ENCODE data around the gene SHE. TPM values are rescaled to one million over a fixed set of nuclear protein-coding genes. Genes with fewer than 3 reads are reported as not detected.

SHE gene
- total RNA-seq, 1 experiment from 2014 or later, result not detected

DNA sequence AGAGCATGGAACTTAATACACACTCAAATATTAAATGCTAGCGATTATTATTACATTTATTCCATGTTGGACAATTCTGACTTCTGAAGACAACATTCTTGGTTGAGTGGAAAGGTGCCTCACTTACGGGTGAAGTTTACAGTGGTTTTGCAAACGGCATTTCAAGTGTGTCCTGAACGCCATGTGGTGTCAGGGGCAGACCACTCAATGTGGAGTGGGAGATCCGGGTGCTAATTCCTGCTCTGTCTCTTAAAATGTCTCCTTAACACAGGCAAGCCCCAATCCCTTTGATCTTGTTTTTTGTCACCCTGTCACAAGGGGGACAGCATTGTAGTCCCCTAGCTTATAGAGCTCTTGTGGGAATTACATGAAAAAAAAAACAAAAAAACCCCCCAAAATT, 5.8 kb downstream of the SHE start:
- TF ChIP-seq, protein P1, sequence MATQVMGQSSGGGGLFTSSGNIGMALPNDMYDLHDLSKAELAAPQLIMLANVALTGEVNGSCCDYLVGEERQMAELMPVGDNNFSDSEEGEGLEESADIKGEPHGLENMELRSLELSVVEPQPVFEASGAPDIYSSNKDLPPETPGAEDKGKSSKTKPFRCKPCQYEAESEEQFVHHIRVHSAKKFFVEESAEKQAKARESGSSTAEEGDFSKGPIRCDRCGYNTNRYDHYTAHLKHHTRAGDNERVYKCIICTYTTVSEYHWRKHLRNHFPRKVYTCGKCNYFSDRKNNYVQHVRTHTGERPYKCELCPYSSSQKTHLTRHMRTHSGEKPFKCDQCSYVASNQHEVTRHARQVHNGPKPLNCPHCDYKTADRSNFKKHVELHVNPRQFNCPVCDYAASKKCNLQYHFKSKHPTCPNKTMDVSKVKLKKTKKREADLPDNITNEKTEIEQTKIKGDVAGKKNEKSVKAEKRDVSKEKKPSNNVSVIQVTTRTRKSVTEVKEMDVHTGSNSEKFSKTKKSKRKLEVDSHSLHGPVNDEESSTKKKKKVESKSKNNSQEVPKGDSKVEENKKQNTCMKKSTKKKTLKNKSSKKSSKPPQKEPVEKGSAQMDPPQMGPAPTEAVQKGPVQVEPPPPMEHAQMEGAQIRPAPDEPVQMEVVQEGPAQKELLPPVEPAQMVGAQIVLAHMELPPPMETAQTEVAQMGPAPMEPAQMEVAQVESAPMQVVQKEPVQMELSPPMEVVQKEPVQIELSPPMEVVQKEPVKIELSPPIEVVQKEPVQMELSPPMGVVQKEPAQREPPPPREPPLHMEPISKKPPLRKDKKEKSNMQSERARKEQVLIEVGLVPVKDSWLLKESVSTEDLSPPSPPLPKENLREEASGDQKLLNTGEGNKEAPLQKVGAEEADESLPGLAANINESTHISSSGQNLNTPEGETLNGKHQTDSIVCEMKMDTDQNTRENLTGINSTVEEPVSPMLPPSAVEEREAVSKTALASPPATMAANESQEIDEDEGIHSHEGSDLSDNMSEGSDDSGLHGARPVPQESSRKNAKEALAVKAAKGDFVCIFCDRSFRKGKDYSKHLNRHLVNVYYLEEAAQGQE (IDR thresholded peaks at IDR 0.05; ENCODE audit: low read depth), result no peak
- TF ChIP-seq EZH2 (IDR thresholded peaks at IDR 0.05), result no peak
- TF ChIP-seq, protein P2, sequence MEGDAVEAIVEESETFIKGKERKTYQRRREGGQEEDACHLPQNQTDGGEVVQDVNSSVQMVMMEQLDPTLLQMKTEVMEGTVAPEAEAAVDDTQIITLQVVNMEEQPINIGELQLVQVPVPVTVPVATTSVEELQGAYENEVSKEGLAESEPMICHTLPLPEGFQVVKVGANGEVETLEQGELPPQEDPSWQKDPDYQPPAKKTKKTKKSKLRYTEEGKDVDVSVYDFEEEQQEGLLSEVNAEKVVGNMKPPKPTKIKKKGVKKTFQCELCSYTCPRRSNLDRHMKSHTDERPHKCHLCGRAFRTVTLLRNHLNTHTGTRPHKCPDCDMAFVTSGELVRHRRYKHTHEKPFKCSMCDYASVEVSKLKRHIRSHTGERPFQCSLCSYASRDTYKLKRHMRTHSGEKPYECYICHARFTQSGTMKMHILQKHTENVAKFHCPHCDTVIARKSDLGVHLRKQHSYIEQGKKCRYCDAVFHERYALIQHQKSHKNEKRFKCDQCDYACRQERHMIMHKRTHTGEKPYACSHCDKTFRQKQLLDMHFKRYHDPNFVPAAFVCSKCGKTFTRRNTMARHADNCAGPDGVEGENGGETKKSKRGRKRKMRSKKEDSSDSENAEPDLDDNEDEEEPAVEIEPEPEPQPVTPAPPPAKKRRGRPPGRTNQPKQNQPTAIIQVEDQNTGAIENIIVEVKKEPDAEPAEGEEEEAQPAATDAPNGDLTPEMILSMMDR (IDR thresholded peaks at IDR 0.05 in 2 of 3, conservative IDR thresholded peaks at IDR 0.05 in 1 of 3; ENCODE audit: borderline replicate concordance in 1 of 3, insufficient read depth in 1 of 3, low read depth in 2 of 3, low read length in 2 of 3), result no peak
- TF ChIP-seq POLR2A (IDR thresholded peaks at IDR 0.05; ENCODE audit: borderline replicate concordance, extremely low read depth, insufficient read depth, insufficient read length), result no peak
- no peak for TF ChIP-seq EGR1 (IDR thresholded peaks at IDR 0.05; ENCODE audit: low read depth)
- no peak for TF ChIP-seq FOSL1 (IDR thresholded peaks at IDR 0.05; ENCODE audit: low read depth)
- TF ChIP-seq, protein P3, sequence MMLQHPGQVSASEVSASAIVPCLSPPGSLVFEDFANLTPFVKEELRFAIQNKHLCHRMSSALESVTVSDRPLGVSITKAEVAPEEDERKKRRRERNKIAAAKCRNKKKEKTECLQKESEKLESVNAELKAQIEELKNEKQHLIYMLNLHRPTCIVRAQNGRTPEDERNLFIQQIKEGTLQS (IDR thresholded peaks at IDR 0.05), result no peak
- TF ChIP-seq, protein P4, sequence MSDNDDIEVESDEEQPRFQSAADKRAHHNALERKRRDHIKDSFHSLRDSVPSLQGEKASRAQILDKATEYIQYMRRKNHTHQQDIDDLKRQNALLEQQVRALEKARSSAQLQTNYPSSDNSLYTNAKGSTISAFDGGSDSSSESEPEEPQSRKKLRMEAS (IDR thresholded peaks at IDR 0.05), result no peak
- no peak for TF ChIP-seq SP1 (IDR thresholded peaks at IDR 0.05; ENCODE audit: low read depth)
- TF ChIP-seq JUND (IDR thresholded peaks at IDR 0.05), result no peak
- no peak for TF ChIP-seq RAD21 (IDR thresholded peaks at IDR 0.05; ENCODE audit: low read depth)
- no peak for TF ChIP-seq ELF1 (IDR thresholded peaks at IDR 0.05; ENCODE audit: borderline replicate concordance, low read depth)
- no peak for TF ChIP-seq ZNF274 (IDR thresholded peaks at IDR 0.05; ENCODE audit: low read depth, low read length)
- TF ChIP-seq CEBPB (IDR thresholded peaks at IDR 0.05; ENCODE audit: low read depth), result no peak
- TF ChIP-seq SRF (IDR thresholded peaks at IDR 0.05; ENCODE audit: low read depth), result no peak
- no peak for TF ChIP-seq TCF7L2 (IDR thresholded peaks at IDR 0.05; ENCODE audit: borderline replicate concordance, extremely low read depth, insufficient read depth, insufficient read length)
- TF ChIP-seq, protein P5, sequence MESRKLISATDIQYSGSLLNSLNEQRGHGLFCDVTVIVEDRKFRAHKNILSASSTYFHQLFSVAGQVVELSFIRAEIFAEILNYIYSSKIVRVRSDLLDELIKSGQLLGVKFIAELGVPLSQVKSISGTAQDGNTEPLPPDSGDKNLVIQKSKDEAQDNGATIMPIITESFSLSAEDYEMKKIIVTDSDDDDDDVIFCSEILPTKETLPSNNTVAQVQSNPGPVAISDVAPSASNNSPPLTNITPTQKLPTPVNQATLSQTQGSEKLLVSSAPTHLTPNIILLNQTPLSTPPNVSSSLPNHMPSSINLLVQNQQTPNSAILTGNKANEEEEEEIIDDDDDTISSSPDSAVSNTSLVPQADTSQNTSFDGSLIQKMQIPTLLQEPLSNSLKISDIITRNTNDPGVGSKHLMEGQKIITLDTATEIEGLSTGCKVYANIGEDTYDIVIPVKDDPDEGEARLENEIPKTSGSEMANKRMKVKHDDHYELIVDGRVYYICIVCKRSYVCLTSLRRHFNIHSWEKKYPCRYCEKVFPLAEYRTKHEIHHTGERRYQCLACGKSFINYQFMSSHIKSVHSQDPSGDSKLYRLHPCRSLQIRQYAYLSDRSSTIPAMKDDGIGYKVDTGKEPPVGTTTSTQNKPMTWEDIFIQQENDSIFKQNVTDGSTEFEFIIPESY (IDR thresholded peaks at IDR 0.05; ENCODE audit: extremely low read depth, insufficient replicate concordance, low read length), result no peak
- TF ChIP-seq YY1 (IDR thresholded peaks at IDR 0.05; ENCODE audit: extremely low read depth, insufficient replicate concordance, low read depth, low read length), result no peak
- DNase-seq (ENCODE audit: low read depth, low spot score) (no peak), ATAC-seq (no peak)
- H3K4me2 ChIP-seq (ENCODE audit: low read length), result no peak overlapping the region
- intact Hi-C loops (cut with micrococcal nuclease), result no loop called here
- ChIA-PET CTCF (interaction anchor here (1.2 kb wide), 1 partner anchor 15 kb away, joined by 4 read pairs; no protein-coding TSS in a partner anchor), RAD21 (ENCODE audit: low non-redundant PET in 1 of 2, low total read pairs in 2 of 2, uncharacterized antibody in 2 of 2, unreplicated experiment in 2 of 2) (no interaction called here), POLR2A (no interaction called here)
- no peaks in the 10 kb centered on the region for H3K36me3 ChIP-seq (ENCODE audit: control insufficient read depth in 1 of 2, insufficient read depth in 2 of 2, low read length in 2 of 2)
- no peaks in the 10 kb centered on the region for H4K20me1 ChIP-seq (ENCODE audit: insufficient read depth)
- H3K27ac ChIP-seq (ENCODE audit: low read depth, low read length), result no peak overlapping the region
- no peaks in the 10 kb centered on the region for H3K9me3 ChIP-seq (ENCODE audit: control insufficient read depth in 1 of 2, insufficient read depth in 1 of 2, low read depth in 1 of 2, low read length in 2 of 2)
- no TSS peak for BruUV-seq (replicated peaks)
- H3K4me3 ChIP-seq (replicated peaks in 1 of 2; ENCODE audit: low read depth in 1 of 2, low read length in 2 of 2), result no peak overlapping the region
- no peak overlapping the region for H2AFZ ChIP-seq (ENCODE audit: low read depth, low read length, poor library complexity, severe bottlenecking)
- no peaks in the 10 kb centered on the region for H3K79me2 ChIP-seq (ENCODE audit: insufficient read depth, low read length)
- H3K27me3 ChIP-seq (ENCODE audit: insufficient read depth, low read length), result peaks cover 4% of the 10 kb centered on the region; the same call in 1 of the 2 replicates
- H3K9me2 ChIP-seq (ENCODE audit: insufficient read depth), result no peaks in the 10 kb centered on the region
- H3K9ac ChIP-seq (ENCODE audit: low read length), result no peak overlapping the region
- H3K4me1 ChIP-seq (ENCODE audit: control insufficient read depth in 1 of 2, insufficient read depth in 2 of 2, low read length in 2 of 2), result peaks cover 0 to 7% of the 10 kb centered on the region in 2 experiments; a peak in 2 of 4 replicates
